ENCODE measurements around the gene ARR3.
A peak's percentile ranks its signal among the peaks of the same experiment; 100 is the strongest.
"Not testable (repeated sequence)": the region's sequence is repeated elsewhere in the genome, so short reads cannot be mapped to it uniquely, and the experiment has no call there.

ARR3 gene

GRCh38 chrX:70281951-70282350, 13.8 kb downstream of the ARR3 start, which contains the start of gene RAB41:
Gene RAB41, plus strand, starts transcription at chrX:70282172. Its CDS starts 46 bp downstream, at chrX:70282218.
- no peak for DNase-seq

DNA sequence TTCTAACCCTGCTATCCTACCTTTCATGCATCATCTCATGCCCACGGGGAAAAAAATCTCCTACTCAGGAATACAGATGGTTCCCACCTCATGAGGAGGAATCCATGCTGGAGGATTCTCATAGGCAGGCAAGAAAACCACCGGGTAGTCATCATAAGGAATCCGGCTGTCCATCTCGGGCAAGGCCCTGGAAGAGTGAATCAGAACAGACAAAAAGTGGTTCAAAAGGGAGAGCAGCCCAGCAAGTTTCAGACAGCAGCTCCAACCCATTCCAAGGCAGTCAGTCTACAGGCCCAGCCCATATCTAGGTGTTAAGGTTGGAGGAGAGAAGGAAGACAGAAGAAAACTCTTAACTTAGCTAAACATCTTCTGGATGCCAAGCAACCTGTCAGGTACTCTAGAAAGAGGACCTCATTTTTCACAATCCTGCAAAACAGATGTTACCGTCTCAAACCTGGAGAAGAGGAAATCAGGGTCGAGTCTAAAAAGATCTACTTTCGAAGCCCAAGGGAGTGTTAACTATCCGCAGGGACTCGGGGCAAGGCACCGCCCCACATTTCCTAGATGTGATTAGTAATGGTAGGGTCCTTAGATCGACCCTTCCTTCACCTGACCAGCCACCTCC, 21.1 kb downstream of the ARR3 start:
- DNase-seq, result no peak

DNA sequence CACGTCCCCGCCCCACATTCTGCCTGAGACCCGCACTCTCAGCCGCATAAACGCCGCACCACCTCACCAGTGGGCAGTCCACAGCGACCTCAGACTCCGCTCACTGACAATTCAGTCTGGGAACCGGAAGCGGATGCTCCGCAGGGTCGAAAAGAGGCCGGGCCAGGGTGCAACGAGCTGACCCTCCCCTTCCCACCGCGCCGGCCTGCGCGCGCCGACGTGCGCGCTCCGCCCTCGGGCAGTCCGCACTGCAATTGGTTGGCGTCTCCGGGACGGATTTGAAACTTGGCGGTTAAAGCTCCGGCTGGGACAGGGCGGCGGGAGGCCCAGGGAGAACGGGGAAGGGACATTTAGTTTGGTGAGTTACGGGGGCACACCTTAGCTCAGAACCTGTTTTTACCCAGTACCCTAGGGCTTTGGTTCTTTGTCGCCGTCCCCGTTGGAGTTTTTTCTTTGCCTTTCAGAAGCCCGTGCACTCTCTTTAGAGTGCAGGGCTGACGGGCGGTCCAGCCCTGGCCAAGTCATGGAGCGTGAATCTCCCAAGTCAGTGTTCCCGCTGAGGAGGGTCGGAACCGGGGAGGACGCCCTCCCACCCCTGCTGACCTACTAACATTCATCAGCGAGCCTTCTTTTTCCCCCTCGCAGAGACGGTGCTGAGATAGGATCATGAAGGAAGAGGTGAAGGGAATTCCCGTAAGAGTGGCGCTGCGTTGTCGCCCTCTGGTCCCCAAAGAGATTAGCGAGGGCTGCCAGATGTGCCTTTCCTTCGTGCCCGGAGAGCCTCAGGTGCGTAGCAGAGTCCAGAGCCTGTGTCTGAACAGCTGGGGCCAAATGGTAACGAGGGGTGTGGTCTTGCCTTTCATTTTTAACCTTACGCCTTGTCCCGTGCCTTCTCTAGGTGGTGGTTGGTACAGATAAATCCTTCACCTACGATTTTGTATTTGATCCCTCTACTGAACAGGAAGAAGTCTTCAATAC, 21.9 kb downstream of the ARR3 start, which contains the start of the genes KIF4A and PDZD11:
TSS of gene KIF4A (plus strand) at position 312 of the 978 bp plus-strand sequence. CDS start at position 667, 355 bp downstream.
TSS of gene PDZD11 (minus strand) at position 135 of the 978 bp plus-strand sequence. CDS start 586 bp downstream, outside the sequence.
- peak; percentile 80 for DNase-seq

DNA sequence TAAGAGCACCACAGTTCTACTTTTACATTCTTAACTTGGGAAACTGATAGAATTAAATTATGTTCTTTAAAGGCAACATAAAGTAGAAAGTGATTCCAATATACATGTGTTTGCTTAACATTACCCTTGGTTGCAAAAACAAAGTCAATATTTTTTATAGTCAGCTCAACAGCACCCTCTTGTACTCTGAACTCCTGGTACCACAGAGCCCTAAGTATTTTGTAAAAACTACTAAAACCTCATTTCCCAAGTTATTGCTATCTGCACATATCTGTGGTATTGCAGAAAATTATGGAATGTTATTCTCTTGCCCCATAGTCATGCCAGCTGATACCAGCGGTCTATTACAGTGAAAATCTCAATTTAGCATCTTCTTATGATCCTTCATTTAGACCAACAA, 24.7 kb downstream of the ARR3 start:
- no peak for DNase-seq

DNA sequence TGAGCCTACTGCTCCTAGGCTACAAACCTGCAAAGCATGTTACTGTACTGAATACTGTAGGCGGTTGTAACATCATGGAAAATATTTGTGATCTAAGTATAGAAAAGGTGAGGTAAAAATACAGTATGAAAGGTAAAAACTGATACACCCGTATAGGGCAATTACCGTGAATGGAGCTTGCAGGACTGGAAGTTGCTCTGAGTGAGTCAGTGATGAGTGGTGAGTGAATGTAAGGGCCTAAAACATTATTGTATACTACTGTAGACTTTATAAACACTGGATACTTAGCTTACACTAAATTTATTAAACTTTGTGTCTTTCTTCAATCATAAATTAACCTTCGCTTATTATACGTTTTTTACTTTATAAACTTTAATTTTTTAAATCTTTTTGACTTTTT, 25.5 kb downstream of the ARR3 start:
- no peak for DNase-seq

GRCh38 chrX:70301716-70302115, 33.6 kb downstream of the ARR3 start:
- DNase-seq, result no peak

DNA sequence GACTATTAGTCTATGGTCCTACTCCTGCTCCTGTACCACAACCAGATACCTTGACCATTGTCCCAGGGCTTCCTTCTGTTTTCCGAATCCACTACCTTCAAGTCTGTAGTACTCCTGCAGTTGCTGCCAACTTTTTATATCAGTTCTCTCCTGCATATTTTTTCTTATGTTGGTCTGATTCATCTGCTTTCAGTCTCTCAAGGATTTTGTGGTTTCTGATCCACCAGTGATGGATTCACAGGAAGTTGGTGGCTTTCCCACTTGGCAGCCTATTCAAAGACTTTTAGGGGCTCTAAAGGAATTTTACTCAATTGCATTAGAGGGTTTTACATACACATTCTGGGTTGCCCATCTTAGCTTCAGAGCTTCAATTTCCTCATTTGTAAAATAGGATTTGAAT, 45.4 kb downstream of the ARR3 start:
- no peak for DNase-seq

- DNase-seq, result no peak
These were observed 54.6 kb downstream of the ARR3 start for GRCh38 chrX:70322784-70323183.

- not testable (repeated sequence) for DNase-seq
These were observed 55.5 kb downstream of the ARR3 start for GRCh38 chrX:70323628-70324027.

GRCh38 chrX:70324326-70324725, 56.2 kb downstream of the ARR3 start:
- DNase-seq, result no peak

DNA sequence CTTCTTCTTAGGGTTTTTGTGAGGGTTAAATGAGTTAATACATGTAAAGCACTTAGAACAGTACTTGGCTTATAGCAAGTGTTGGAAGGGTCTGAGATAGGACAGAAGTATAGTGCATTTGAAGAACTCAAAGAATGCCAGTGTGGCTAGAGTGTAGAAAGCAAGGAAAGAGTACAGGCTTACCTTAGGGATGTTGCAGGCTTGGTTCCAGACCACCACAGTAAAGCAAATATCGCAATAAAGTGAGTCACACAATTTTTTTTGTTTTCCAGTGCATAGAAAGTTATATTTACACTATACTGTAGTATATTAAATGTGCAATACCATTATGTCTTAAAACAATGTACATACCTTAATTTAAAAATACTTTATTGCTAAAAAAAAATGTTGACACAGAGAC, 63.0 kb downstream of the ARR3 start:
- no peak for DNase-seq
